ENCODE results near the gene NFYA. TPM values are rescaled to one million over a fixed set of nuclear protein-coding genes. Genes with fewer than 3 reads are reported as not detected.

Gene NFYA
- total and polyA plus RNA-seq, 8 donors, result 16.4 to 58.6 (median 52.6) TPM

DNA sequence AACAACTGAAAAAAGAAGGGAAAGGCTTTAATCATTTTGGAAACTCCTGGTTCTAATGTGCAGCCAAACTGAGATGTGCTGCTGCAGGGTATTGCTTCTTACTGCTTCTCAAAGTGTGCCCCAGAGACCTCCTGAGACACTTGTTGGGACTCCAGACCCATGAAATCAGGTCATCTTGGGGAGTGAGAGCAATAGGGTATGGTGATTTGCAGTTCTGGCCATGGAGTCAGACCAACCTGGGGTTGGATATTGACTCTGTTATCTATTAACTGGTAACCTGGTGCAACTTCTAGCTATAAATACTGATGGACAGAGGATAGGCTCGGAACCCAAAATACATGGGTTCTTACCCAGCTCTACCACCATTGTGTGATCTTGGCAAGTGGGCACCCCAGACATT is 26.7 kb upstream of the NFYA start:
- no peak overlapping the region for H3K27ac ChIP-seq
- H3K27me3 ChIP-seq, result no peaks in the 10 kb centered on the region
- intact Hi-C loops (cut with DNase I), result no loop called here
- no peaks in the 10 kb centered on the region for H3K4me1 ChIP-seq
- DNase-seq (no peak), ATAC-seq (no peak)
- no peak overlapping the region for H3K4me3 ChIP-seq
- no peaks in the 10 kb centered on the region for H3K36me3 ChIP-seq
- TF ChIP-seq, protein P1, sequence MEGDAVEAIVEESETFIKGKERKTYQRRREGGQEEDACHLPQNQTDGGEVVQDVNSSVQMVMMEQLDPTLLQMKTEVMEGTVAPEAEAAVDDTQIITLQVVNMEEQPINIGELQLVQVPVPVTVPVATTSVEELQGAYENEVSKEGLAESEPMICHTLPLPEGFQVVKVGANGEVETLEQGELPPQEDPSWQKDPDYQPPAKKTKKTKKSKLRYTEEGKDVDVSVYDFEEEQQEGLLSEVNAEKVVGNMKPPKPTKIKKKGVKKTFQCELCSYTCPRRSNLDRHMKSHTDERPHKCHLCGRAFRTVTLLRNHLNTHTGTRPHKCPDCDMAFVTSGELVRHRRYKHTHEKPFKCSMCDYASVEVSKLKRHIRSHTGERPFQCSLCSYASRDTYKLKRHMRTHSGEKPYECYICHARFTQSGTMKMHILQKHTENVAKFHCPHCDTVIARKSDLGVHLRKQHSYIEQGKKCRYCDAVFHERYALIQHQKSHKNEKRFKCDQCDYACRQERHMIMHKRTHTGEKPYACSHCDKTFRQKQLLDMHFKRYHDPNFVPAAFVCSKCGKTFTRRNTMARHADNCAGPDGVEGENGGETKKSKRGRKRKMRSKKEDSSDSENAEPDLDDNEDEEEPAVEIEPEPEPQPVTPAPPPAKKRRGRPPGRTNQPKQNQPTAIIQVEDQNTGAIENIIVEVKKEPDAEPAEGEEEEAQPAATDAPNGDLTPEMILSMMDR (IDR thresholded peaks at IDR 0.05), result no peak
- H3K9me3 ChIP-seq, result no peaks in the 10 kb centered on the region

DNA sequence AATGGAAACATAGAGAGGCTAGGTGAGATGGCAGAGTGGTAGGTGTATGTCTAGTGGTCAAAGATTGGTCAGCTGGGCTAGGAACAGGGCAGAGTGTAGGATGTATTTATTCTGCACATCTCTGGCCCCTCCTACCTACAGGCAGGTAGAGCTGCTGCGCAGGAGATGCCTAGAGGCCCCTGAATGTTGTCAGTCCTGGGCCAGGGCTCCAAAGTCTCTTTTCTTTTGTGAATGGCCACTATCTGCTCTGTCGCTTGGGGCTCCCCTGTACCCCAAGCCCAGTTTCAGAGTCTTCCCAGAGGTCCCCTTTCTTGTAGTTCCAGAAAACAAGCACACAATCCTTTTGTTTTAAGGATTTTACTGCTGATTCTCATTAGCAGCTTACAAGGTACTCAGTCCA is 25.5 kb upstream of the NFYA start:
- no peak for ATAC-seq
- Histone ChIP-seq H3K27me3 (no peaks in the 10 kb centered on the region), H3K27ac (no peak overlapping the region), H3K9me3 (no peaks in the 10 kb centered on the region), H3K36me3 (no peaks in the 10 kb centered on the region), H3K4me1 (peaks cover 0 to 11% of the 10 kb centered on the region in 2 donors), H3K4me3 (no peak overlapping the region)
- no peak for DNase-seq
- intact Hi-C loops (cut with DNase I), result no loop called here
- TF ChIP-seq, protein P1 (IDR thresholded peaks at IDR 0.05), result no peak

DNA sequence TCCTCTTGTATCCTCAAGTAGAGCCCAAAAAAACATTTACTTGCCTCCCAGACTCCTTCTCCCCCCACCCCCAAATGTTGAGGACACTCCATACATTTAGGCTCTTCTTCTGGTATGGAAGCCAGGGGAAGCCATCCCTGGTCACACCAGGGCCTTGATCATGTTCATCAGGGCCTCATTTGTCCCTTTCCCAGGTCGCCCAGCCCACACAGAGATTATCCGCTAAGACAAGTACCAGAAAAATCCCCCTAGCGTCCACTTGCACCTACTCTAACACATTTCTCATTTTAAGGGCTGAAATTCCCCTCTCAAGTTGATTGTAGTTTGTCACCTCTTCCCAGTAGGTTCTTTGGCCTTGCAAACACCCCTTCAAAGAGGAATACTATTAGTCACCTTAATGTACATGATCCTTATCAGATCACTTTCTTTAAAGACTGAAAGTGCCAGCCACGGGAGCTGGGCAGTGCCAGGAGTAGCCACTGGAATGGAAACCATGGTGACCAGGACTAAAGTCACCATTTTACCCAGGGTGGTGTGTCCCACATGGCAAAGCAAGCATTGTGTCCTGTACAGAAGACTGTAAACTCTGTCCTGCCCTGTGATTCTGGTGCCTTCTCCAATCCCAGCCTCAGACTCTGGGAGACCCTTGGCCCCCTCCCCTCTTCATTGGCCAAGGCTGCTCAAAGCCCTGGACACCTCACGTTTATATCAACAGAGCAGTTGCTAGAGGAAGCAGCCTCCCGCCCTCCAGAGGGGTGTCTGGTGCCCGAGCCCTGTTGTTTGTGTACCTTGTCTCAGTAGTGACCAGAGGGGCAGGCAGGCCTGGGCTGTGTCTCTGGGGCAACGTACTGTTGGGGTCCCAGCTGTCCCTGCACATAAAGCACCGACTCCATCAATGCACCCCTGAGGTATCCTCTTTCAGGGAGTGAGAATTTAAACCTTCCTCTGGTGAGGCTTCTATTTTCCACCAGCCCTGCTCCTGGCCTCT is 24.7 kb upstream of the NFYA start:
- no peaks in the 10 kb centered on the region for H3K36me3 ChIP-seq
- H3K4me1 ChIP-seq, result peaks cover 0 to 14% of the 10 kb centered on the region in 2 donors
- H3K27ac ChIP-seq, result no peak overlapping the region
- peak; percentile 14 for ATAC-seq
- no peaks in the 10 kb centered on the region for H3K9me3 ChIP-seq
- H3K4me3 ChIP-seq, result no peak overlapping the region
- intact Hi-C loops (cut with DNase I), result no loop called here
- H3K27me3 ChIP-seq, result no peaks in the 10 kb centered on the region
- TF ChIP-seq, protein P1 (IDR thresholded peaks at IDR 0.05), result no peak
- DNase-seq, result no peak

DNA sequence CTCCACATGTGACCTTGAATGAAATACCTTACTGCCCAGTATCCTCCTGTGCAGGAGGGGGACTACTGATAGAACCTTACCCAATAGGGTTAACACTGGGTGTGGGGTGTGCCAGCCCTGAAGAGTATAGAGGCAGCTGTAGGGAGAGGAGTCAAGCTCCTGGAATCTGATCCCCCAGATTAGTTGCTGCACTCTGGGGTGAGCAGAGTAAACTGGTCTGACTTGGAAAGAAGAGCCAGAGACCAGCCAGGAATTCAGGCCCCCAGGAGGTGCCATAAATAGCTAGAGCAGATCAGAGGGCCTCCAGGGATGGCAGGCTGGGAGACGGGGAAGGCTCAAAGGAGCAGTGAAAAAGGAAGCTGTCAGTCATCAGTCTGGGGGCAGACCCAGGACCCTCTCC is 23.3 kb upstream of the NFYA start:
- intact Hi-C loops (cut with DNase I), result no loop called here
- Histone ChIP-seq H3K4me3 (no peak overlapping the region), H3K9me3 (no peaks in the 10 kb centered on the region), H3K4me1 (peaks cover 0 to 14% of the 10 kb centered on the region in 2 donors), H3K36me3 (no peaks in the 10 kb centered on the region), H3K27me3 (no peaks in the 10 kb centered on the region), H3K27ac (no peak overlapping the region)
- ATAC-seq (no peak), DNase-seq (no peak)
- TF ChIP-seq, protein P1 (IDR thresholded peaks at IDR 0.05), result no peak

DNA sequence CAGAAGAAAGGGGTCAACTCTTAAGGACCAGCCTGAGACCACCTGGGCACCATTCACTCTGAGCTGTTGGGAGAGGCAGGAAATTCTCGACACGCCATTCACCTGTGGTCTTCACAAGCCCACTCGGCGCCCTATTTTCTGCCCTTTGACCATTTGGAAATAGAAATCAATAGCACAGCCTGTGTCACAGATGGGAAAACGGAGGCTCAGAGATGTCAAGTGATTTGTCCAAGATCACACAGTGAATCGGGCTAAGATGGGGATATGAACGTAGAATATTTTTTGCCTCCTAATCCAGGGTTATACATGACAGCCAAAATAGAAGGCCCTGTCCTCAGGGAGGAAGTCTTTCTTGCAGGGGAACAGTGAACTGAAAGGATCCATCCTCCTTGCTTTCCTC is 22.8 kb upstream of the NFYA start:
- intact Hi-C loops (cut with DNase I), result no loop called here
- Histone ChIP-seq H3K27ac (no peak overlapping the region), H3K27me3 (no peaks in the 10 kb centered on the region), H3K4me3 (no peak overlapping the region), H3K9me3 (no peaks in the 10 kb centered on the region), H3K4me1 (peaks cover 0 to 14% of the 10 kb centered on the region in 2 donors), H3K36me3 (no peaks in the 10 kb centered on the region)
- ATAC-seq, result no peak
- DNase-seq, result no peak
- TF ChIP-seq, protein P1 (IDR thresholded peaks at IDR 0.05), result no peak

All from left lung (tissue), 10 donors.